ENCODE measurements around the gene ZMYND19.

The ZMYND19 gene

GRCh38 chr9:137590123-137590468, 216 bp downstream of the ZMYND19 start:
- CTCF ChIA-PET = interaction anchor here (0.6 to 1.1 kb wide), 2 partner anchors 13 to 45 kb away, joined by 3 read pairs; no protein-coding TSS in a partner anchor
- DNase-seq (ENCODE audit: extremely low spot score) = no peak
- POLR2A ChIA-PET = interaction anchor here (1.0 to 1.7 kb wide), 6 partner anchors 8 to 36 kb away, joined by 4 to 15 read pairs (median 5); partner anchors contain the start of genes ARRDC1, DPH7 and EHMT1
- TF ChIP-seq SUZ12 (IDR thresholded peaks at IDR 0.05) (no peak), FOXK2 (IDR thresholded peaks at IDR 0.05) (no peak), LEF1 (IDR thresholded peaks at IDR 0.05; ENCODE audit: borderline replicate concordance) (no peak), ELF4 (IDR thresholded peaks at IDR 0.05) (no peak), HDGF (IDR thresholded peaks at IDR 0.05; ENCODE audit: borderline replicate concordance) (no peak), NFRKB (IDR thresholded peaks at IDR 0.05) (no peak), TARDBP (IDR thresholded peaks at IDR 0.05) (no peak), ARNT (IDR thresholded peaks at IDR 0.05) (no peak), FOXA1 (IDR thresholded peaks at IDR 0.05) (no peak), FOXM1 (IDR thresholded peaks at IDR 0.05; ENCODE audit: borderline replicate concordance) (no peak), ZNF384 (IDR thresholded peaks at IDR 0.05) (no peak), SP1 (IDR thresholded peaks at IDR 0.05) (no peak)
- TF ChIP-seq, protein P1, sequence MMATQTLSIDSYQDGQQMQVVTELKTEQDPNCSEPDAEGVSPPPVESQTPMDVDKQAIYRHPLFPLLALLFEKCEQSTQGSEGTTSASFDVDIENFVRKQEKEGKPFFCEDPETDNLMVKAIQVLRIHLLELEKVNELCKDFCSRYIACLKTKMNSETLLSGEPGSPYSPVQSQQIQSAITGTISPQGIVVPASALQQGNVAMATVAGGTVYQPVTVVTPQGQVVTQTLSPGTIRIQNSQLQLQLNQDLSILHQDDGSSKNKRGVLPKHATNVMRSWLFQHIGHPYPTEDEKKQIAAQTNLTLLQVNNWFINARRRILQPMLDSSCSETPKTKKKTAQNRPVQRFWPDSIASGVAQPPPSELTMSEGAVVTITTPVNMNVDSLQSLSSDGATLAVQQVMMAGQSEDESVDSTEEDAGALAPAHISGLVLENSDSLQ (IDR thresholded peaks at IDR 0.05) = no peak

GRCh38 chr9:137589441-137590122, 730 bp downstream of the ZMYND19 start:
- ChIA-PET POLR2A (interaction anchor here (2.4 kb wide), 1 partner anchor 29 kb away, joined by 6 read pairs; the partner anchor contains the start of gene EHMT1), CTCF (interaction anchor here (2.2 kb wide), 1 partner anchor 10 kb away, joined by 7 read pairs; no protein-coding TSS in a partner anchor)
- no peak for DNase-seq (ENCODE audit: extremely low spot score)
- TF ChIP-seq, protein P1 (IDR thresholded peaks at IDR 0.05) = no peak
- TF ChIP-seq FOXA1 (IDR thresholded peaks at IDR 0.05) (no peak), FOXM1 (IDR thresholded peaks at IDR 0.05; ENCODE audit: borderline replicate concordance) (no peak), ARNT (IDR thresholded peaks at IDR 0.05) (no peak), BHLHE40 (IDR thresholded peaks at IDR 0.05; ENCODE audit: borderline replicate concordance) (no peak), SUZ12 (IDR thresholded peaks at IDR 0.05) (no peak), TARDBP (IDR thresholded peaks at IDR 0.05) (no peak), ELF4 (IDR thresholded peaks at IDR 0.05) (no peak), ZNF384 (IDR thresholded peaks at IDR 0.05) (no peak), LEF1 (IDR thresholded peaks at IDR 0.05; ENCODE audit: borderline replicate concordance) (no peak)

DNA sequence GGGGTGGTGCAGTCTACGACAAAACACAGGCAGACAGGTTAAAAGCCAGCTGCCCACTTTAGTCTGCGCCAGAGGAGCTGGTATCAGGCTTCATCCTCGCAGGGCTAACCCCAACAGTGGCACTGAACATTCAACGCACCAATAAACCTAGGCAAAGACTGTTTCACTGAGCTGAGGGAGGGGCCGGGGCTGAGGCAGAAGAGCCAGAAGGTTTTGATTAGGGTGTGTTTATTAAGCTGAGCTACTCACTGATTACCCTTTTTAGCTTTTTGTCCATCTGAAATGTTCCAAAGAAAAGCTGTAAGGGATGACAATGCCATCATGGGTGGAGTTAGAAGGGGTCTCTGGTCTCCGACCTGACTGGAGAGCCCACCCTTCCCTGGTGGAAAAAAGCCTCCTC, 1.4 kb downstream of the ZMYND19 start:
- DNase-seq (ENCODE audit: extremely low spot score) = no peak
- no peak for TF ChIP-seq ZNF384 (IDR thresholded peaks at IDR 0.05)
- TF ChIP-seq TARDBP (IDR thresholded peaks at IDR 0.05) = no peak
- ChIA-PET POLR2A (interaction anchor here (2.4 kb wide), 1 partner anchor 30 kb away, joined by 6 read pairs; the partner anchor contains the start of gene EHMT1), CTCF (interaction anchor here (2.2 kb wide), 1 partner anchor 10 kb away, joined by 7 read pairs; no protein-coding TSS in a partner anchor)

DNA sequence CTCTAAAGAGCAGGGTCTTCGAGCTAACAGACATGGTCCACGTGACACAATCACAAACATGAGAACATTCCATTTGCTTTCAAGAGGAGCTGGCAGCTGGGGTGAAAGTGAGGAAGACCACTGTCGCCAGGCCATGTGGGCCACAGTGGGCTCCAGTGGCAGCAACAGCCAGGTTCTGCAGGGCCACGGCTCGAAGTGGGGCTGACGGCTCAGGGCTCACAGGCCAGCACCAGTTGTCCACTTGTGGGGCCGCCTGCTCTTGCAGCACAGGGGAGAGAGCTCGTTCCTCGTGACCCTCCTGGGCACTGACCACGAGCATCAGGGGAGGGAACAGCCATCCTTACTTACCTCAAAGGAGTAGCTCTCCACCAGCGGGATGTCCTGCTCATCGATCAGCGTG, 2.0 kb downstream of the ZMYND19 start:
- no peak for DNase-seq (ENCODE audit: extremely low spot score)
- ChIA-PET CTCF (interaction anchor here (2.2 kb wide), 1 partner anchor 9 kb away, joined by 7 read pairs; no protein-coding TSS in a partner anchor), POLR2A (interaction anchor here (2.4 kb wide), 1 partner anchor 31 kb away, joined by 6 read pairs; the partner anchor contains the start of gene EHMT1)
- TF ChIP-seq CTBP1 (IDR thresholded peaks at IDR 0.05; ENCODE audit: borderline replicate concordance) (no peak), NFRKB (IDR thresholded peaks at IDR 0.05) (no peak), LEF1 (IDR thresholded peaks at IDR 0.05; ENCODE audit: borderline replicate concordance) (no peak), ZNF384 (IDR thresholded peaks at IDR 0.05) (no peak), SP1 (IDR thresholded peaks at IDR 0.05) (no peak), ARNT (IDR thresholded peaks at IDR 0.05) (no peak), SUZ12 (IDR thresholded peaks at IDR 0.05) (no peak), ELF4 (IDR thresholded peaks at IDR 0.05) (no peak), HDGF (IDR thresholded peaks at IDR 0.05; ENCODE audit: borderline replicate concordance) (no peak), FOXA1 (IDR thresholded peaks at IDR 0.05) (no peak), TARDBP (IDR thresholded peaks at IDR 0.05) (no peak), FOXK2 (IDR thresholded peaks at IDR 0.05) (no peak), L3MBTL2 (conservative IDR thresholded peaks at IDR 0.05) (no peak), BHLHE40 (IDR thresholded peaks at IDR 0.05; ENCODE audit: borderline replicate concordance) (no peak), FOXM1 (IDR thresholded peaks at IDR 0.05; ENCODE audit: borderline replicate concordance) (no peak)
- TF ChIP-seq, protein P1 (IDR thresholded peaks at IDR 0.05) = no peak

DNA sequence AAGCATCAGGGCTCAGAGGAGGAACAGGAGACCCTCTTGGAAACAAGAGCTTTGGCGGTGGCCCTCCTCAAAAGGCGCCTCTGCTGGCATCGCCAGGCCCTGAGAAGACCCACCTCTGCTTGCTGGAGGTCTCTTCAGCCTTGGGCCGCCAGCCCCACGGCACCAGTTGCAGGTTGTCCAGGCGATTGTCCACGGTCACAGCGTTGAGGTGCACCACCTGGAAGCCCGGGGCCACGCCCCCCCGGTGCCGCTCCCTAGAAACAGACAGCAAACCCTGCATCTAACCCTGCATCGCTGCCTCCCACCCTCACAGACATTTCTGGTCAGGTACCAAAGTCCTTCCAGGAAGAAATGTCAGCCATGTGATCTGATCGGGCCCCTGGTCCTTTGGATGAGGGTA, 3.5 kb downstream of the ZMYND19 start:
- ChIA-PET POLR2A (no interaction called here), CTCF (interaction anchor here (2.2 kb wide), 1 partner anchor 8 kb away, joined by 7 read pairs; no protein-coding TSS in a partner anchor)
- DNase-seq (ENCODE audit: extremely low spot score) = no peak
- TF ChIP-seq ELF4 (IDR thresholded peaks at IDR 0.05) = no peak
- no peak for TF ChIP-seq SUZ12 (IDR thresholded peaks at IDR 0.05)
- no peak for TF ChIP-seq NFRKB (IDR thresholded peaks at IDR 0.05)
- no peak for TF ChIP-seq L3MBTL2 (conservative IDR thresholded peaks at IDR 0.05)
- TF ChIP-seq ZNF384 (IDR thresholded peaks at IDR 0.05) = no peak
- TF ChIP-seq FOXA1 (IDR thresholded peaks at IDR 0.05) = no peak
- no peak for TF ChIP-seq FOXM1 (IDR thresholded peaks at IDR 0.05; ENCODE audit: borderline replicate concordance)
- no peak for TF ChIP-seq ARNT (IDR thresholded peaks at IDR 0.05)

GRCh38 chr9:137583957-137584356, 6.4 kb downstream of the ZMYND19 start:
- ChIA-PET POLR2A (no interaction called here), CTCF (no interaction called here)
- DNase-seq (ENCODE audit: extremely low spot score) = no peak
- TF ChIP-seq FOXA1 (IDR thresholded peaks at IDR 0.05) (no peak), ZNF384 (IDR thresholded peaks at IDR 0.05) (no peak), L3MBTL2 (conservative IDR thresholded peaks at IDR 0.05) (no peak), TARDBP (IDR thresholded peaks at IDR 0.05) (no peak), HDGF (IDR thresholded peaks at IDR 0.05; ENCODE audit: borderline replicate concordance) (no peak), FOXM1 (IDR thresholded peaks at IDR 0.05; ENCODE audit: borderline replicate concordance) (no peak), ELF4 (IDR thresholded peaks at IDR 0.05) (no peak), NFRKB (IDR thresholded peaks at IDR 0.05) (no peak), FOXK2 (IDR thresholded peaks at IDR 0.05) (no peak), SUZ12 (IDR thresholded peaks at IDR 0.05) (no peak), BHLHE40 (IDR thresholded peaks at IDR 0.05; ENCODE audit: borderline replicate concordance) (no peak), LEF1 (IDR thresholded peaks at IDR 0.05; ENCODE audit: borderline replicate concordance) (no peak), SP1 (IDR thresholded peaks at IDR 0.05) (no peak)
- TF ChIP-seq, protein P1 (IDR thresholded peaks at IDR 0.05) = no peak

Data from HEK293T (cell line).